Metanephros (tissue), 2 donors: ENCODE measurements around the gene ZBTB46. TPM values are rescaled to one million over a fixed set of nuclear protein-coding genes. Genes with fewer than 3 reads are reported as not detected.

Experiments
- small RNA-seq: library from RNA; depleted of rRNA; stranded (forward); fragments of <200 nt; gene quantifications from one replicate; pipeline ENCODE3, GENCODE V24; 2014; ENCODE audit warnings: low replicate concordance
- total RNA-seq: library from RNA; depleted of rRNA; stranded (reverse); fragments of >200 nt; gene quantifications from one replicate; pipeline ENCODE4 v1.2.3, GENCODE V29; 2014

Gene ZBTB46, protein sequence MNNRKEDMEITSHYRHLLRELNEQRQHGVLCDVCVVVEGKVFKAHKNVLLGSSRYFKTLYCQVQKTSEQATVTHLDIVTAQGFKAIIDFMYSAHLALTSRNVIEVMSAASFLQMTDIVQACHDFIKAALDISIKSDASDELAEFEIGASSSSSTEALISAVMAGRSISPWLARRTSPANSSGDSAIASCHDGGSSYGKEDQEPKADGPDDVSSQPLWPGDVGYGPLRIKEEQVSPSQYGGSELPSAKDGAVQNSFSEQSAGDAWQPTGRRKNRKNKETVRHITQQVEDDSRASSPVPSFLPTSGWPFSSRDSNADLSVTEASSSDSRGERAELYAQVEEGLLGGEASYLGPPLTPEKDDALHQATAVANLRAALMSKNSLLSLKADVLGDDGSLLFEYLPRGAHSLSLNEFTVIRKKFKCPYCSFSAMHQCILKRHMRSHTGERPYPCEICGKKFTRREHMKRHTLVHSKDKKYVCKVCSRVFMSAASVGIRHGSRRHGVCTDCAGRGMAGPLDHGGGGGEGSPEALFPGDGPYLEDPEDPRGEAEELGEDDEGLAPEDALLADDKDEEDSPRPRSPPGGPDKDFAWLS
- 26.4 TPM for total RNA-seq

DNA sequence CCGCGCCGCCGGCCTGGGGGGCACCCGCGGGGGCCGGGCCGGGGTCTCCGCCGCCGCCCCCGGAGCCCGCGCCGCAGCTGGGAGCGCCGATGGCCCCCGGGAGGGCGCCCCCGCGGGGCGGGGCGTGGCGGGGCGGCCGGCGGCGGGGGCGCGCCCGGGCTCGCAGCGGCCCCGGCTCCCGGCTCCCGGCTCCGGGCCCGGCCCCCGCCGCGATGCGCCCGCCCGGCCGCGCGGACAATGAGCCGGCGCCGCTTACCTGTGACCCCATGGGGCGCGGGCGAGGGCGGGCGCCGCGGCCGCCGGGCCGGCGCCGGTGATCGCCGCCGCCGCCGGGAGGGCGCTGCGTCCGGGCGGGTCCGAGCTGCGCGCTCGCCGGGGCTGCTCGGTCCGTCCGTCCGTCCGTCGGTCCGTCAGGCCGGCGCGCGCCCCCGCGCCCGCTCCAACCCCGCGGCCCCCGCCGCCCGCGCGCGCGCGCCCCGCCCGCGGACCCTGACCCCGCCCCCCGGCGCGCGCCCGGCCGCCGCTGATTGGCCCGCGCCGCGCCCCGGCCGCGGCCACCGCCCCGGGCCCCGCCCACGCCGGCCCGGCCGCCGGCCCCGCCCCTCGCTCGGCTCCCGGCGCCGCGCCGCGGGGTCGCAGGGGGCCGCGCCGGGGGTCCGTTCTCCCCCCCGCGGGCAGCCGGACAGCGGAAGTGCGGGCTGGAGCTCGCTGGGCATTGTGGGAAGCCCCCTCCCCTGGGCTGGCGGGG, at the start of gene ZBTB46:
Gene ZBTB46 (minus strand): TSS at position 424 of the 748 bp plus-strand sequence. CDS start 40,507 bp downstream, outside the sequence.

DNA sequence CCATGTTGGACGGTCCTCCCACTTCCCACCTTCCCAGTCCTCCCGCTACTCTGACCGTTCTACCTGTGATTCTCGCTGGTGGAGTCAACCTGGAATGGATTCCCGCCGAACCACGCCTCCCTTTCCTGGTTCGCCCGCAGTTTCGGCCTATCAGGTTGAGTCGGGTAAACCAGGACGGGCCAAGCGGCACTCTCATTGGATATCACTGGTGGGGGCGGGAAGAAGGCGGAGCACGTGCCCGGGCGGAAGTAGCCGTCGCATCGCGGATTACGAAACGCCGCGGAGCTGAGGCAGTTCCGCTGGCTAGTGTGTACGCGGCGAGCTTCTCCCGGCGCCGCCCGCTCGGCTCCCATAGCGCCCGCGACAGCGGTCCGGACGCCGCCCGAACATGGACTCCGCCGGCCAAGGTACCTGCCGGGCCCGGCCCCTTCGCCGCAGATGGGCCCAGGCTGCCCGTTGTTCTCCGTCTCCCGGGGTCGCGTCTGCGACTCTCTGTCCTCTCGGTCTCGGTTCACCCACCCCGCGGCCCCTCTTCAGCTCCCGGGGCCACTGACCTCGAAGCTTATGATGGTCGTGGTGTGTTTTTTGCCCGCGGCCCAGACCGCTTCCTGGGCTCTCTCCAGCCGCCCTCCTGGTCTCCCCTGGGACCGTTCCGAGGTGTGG, 34.0 kb upstream of the ZBTB46 start, which contains the start of gene TPD52L2:
Gene TPD52L2 (plus strand): TSS at position 293 of the 663 bp plus-strand sequence. CDS start 96 bp downstream, at position 389.

GRCh38 chr20:63861365-63861934, 30.4 kb upstream of the ZBTB46 start, which contains the start of gene ABHD16B:
TSS of gene ABHD16B (plus strand) at chr20:63861498. CDS start at chr20:63861541, 43 bp downstream.

GRCh38 chr20:63739130-63740069, 91.7 kb downstream of the ZBTB46 start, which contains the start of gene SLC2A4RG:
TSS of gene SLC2A4RG (plus strand) at chr20:63739776. CDS start at chr20:63739913, 137 bp downstream.

GRCh38 chr20:63735859-63736718, 95.0 kb downstream of the ZBTB46 start, which contains the start of gene LIME1:
TSS of gene LIME1 (plus strand) at chr20:63736664. CDS start at chr20:63737550, 886 bp downstream.

DNA sequence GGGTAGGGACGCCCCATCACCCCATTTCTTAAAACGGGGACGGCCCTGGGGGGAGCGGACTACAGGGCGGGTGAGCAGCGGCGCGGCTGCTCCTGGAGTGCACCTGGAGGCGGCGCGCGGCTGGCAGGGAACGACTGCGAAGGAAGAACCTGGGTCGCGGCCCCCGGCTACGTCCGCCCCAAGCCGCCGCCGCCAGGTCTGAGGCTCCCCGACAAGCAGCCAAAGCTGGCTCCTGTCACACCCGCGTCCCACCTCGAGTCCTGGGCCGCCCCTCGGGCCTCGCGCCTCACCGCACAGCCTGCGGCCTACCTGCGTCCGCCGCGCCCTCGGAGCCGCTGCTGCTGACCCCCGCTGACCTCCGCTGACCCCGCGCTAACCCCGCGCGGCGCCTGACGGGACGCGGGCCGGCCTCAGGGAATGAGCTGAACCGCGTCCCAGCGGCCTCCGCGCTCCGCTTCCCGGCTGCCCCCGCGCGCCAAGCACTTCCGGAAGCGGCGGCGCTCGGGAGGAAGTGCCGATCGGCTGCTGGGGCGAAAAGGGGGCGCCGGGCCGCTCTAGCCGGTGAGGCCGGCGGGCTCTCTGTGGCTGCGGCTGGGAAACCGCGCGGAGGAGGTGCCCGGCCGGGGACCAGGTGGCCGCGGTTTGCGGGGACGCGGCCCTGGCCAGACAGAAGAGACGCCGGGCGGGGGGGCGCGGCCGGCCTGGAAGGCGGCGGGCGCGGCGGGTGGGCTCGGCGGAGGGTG, 123.3 kb downstream of the ZBTB46 start, which contains the start of the genes ARFRP1 and ZGPAT:
Gene ARFRP1 (minus strand): TSS at position 419 of the 743 bp plus-strand sequence. CDS start 885 bp downstream, outside the sequence.
Gene ZGPAT (plus strand): TSS at position 482 of the 743 bp plus-strand sequence. CDS start 542 bp downstream, outside the sequence.

DNA sequence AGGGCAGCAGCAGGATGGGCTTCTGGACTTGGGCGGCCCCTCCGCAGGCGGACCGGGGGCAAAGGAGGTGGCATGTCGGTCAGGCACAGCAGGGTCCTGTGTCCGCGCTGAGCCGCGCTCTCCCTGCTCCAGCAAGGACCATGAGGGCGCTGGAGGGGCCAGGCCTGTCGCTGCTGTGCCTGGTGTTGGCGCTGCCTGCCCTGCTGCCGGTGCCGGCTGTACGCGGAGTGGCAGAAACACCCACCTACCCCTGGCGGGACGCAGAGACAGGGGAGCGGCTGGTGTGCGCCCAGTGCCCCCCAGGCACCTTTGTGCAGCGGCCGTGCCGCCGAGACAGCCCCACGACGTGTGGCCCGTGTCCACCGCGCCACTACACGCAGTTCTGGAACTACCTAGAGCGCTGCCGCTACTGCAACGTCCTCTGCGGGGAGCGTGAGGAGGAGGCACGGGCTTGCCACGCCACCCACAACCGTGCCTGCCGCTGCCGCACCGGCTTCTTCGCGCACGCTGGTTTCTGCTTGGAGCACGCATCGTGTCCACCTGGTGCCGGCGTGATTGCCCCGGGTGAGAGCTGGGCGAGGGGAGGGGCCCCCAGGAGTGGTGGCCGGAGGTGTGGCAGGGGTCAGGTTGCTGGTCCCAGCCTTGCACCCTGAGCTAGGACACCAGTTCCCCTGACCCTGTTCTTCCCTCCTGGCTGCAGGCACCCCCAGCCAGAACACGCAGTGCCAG, 134.3 kb downstream of the ZBTB46 start, which contains the start of gene TNFRSF6B:
Gene TNFRSF6B (plus strand): TSS at position 25 of the 729 bp plus-strand sequence. CDS start 116 bp downstream, at position 141.

Small RNA genes within 50 kb of the gene (small RNA-seq; reads per million reads assigned to genes)
- gene LIME1 (not detected), gene TNFRSF6B (not detected)

Other genes starting within 250 kb of the ZBTB46 start
- 14.0 TPM for gene GMEB2, start 204.2 kb downstream of the ZBTB46 start, total RNA-seq
- gene STMN3, start 177.8 kb downstream of the ZBTB46 start, total RNA-seq, result 20.6 TPM
- 30.5 TPM for gene RTEL1, start 173.0 kb downstream of the ZBTB46 start, total RNA-seq
- 4.3 TPM for gene TNFRSF6B, start 134.6 kb downstream of the ZBTB46 start, total RNA-seq
- 36.9 TPM for gene ARFRP1, start 123.3 kb downstream of the ZBTB46 start, total RNA-seq
- gene ZGPAT, start 123.2 kb downstream of the ZBTB46 start, total RNA-seq, result 16.8 TPM
- gene LIME1, start 94.6 kb downstream of the ZBTB46 start, total RNA-seq, result 7.5 TPM
- 50.4 TPM for gene SLC2A4RG, start 91.5 kb downstream of the ZBTB46 start, total RNA-seq
- not detected for gene ABHD16B, start 30.2 kb upstream of the ZBTB46 start, total RNA-seq
- gene TPD52L2, start 34.0 kb upstream of the ZBTB46 start, total RNA-seq, result 64.9 TPM
- gene DNAJC5, start 63.9 kb upstream of the ZBTB46 start, total RNA-seq, result 31.4 TPM
- 73.6 TPM for gene UCKL1, start 125.2 kb upstream of the ZBTB46 start, total RNA-seq
- 18.3 TPM for gene ZNF512B, start 138.7 kb upstream of the ZBTB46 start, total RNA-seq
- gene SAMD10, start 148.4 kb upstream of the ZBTB46 start, total RNA-seq, result 6.5 TPM
- gene PRPF6, start 149.9 kb upstream of the ZBTB46 start, total RNA-seq, result 64.6 TPM
- 3.6 TPM for gene C20orf204, start 204.9 kb upstream of the ZBTB46 start, total RNA-seq
- 20.5 TPM for gene SOX18, start 218.4 kb upstream of the ZBTB46 start, total RNA-seq
- gene TCEA2, start 231.9 kb upstream of the ZBTB46 start, total RNA-seq, result 35.6 TPM
- 10.7 TPM for gene RGS19, start 248.3 kb upstream of the ZBTB46 start, total RNA-seq
- gene OPRL1, start 248.8 kb upstream of the ZBTB46 start, total RNA-seq, result 2.3 TPM